ENCODE measurements around the gene ABCF2.

GRCh38 chr7:151174246-151175046, 52.6 kb downstream of the ABCF2 start:
- TF ChIP-seq CTCF (IDR thresholded peaks at IDR 0.05) (no peak), EP300 (IDR thresholded peaks at IDR 0.05; ENCODE audit: low read depth) (no peak)
